GM11168 (cell line): ENCODE results near the gene SEZ6L2.

Experiments
- in situ Hi-C: fragments of 300-500 bp; cut with MboI; formaldehyde crosslinking; loops from one replicate; pipeline ENCODE4 v1.12.0; 2022; ENCODE audit warnings: low sequenced_read_pairs; ENCODE audit not compliant: unreplicated experiment

The SEZ6L2 gene

GRCh38 chr16:29830774-29831173, 68.6 kb downstream of the SEZ6L2 start:
- in situ Hi-C loops, result no loop called here

DNA sequence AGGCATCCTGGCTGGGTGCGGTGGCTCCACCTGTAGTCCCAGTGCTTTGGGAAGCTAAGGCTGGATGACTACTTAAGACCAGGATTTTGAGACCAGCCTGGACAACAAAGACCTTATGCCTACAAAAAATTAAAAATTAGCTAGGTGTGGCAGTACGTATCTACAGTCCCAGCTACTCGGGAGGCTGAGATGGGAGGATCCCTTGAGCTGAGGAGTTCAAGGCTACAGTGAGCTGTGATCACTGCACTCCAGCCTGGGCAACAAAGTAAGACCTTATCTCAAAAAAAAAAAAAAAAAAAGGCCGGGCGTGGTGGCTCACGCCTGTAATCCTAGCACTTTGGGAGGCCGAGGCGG, 73.0 kb downstream of the SEZ6L2 start:
- in situ Hi-C loops, result no loop called here

GRCh38 chr16:29825145-29826044, 74.0 kb downstream of the SEZ6L2 start:
- in situ Hi-C loops, result no loop called here

DNA sequence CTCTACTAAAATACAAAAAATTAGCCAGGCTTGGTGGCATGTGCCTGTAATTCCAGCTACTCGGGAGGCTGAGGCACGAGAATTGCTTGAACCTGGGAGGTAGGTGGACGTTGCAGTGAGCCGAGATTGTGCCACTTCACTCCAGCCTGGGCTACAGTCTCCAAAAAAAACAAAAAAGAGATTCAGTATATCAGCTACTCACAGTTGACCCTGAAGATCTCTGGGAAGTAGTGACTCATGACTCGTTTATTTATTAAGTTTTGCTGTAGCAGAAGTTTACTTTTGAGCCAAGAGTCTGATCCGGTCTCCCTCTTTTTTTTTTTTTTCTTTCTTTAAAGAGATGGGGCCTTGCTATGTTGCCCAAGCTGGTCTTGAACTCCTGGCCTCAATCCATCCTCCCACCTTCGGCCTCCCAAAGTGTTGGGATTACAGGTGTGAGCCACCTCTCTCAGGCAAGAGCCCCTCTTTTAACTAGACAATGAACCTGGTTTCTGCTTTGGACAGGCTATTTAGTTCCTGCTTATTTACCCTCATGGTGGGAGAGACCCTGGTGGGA, 74.7 kb downstream of the SEZ6L2 start:
- in situ Hi-C loops, result no loop called here

DNA sequence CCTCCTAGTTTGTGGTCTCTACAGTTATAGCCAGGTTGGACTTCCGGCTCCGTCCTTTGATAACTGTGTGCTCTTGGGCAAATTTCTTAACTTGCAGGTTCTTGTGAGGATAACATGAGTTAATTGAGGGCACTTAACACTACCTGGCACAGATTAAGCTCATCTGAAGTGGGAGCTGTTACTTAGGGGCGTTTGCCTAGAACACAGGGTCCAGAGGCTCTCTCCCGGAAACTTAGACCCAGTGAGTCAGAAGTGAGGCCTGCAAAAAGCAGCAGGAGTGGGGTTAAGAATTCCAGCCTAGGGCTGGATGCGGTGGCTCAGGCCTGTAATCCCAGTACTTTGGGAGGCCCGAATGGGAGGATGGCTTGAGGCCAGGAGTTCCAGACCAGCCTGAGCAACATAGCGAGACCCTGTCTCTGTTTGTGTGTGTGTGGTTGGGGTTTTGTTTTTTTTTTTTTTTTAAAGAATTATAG, 77.7 kb downstream of the SEZ6L2 start:
- in situ Hi-C loops, result no loop called here
